ENCODE data around the gene PTPRK. TPM values are rescaled to one million over a fixed set of nuclear protein-coding genes. Genes with fewer than 3 reads are reported as not detected.

PTPRK gene
- total RNA-seq, 1 experiment from 2014 or later: 265 TPM

GRCh38 chr6:128310451-128310850 is 209.9 kb downstream of the PTPRK start:
- intact Hi-C loops (cut with micrococcal nuclease; ENCODE audit: unreplicated experiment): no loop called here
- Mint-ChIP-seq H3K27me3 (ENCODE audit: unreplicated experiment) (no peaks in the 10 kb centered on the region), H3K9me3 (ENCODE audit: low read depth, unreplicated experiment) (no peaks in the 10 kb centered on the region), H3K27ac (ENCODE audit: unreplicated experiment) (peak overlapping the region; percentile 34), H3K4me3 (ENCODE audit: low read depth, unreplicated experiment) (no peak overlapping the region), H3K36me3 (ENCODE audit: insufficient read depth, unreplicated experiment) (peaks cover 6% of the 10 kb centered on the region), H3K4me1 (ENCODE audit: low read depth, unreplicated experiment) (peaks cover 83% of the 10 kb centered on the region)
- TF ChIP-seq CTCF (IDR thresholded peaks at IDR 0.05; ENCODE audit: unreplicated experiment): no peak
- CTCF ChIA-PET: interaction anchor here (1.2 kb wide), 1 partner anchor 18 kb away, joined by 6 read pairs; no protein-coding TSS in a partner anchor
- DNase-seq: no peak
- BruUV-seq (replicated peaks): no TSS peak

- no TSS peak for BruUV-seq (replicated peaks)
- H3K27me3 Mint-ChIP-seq (ENCODE audit: unreplicated experiment): no peaks in the 10 kb centered on the region
- no peak overlapping the region for H3K27ac Mint-ChIP-seq (ENCODE audit: unreplicated experiment)
- H3K36me3 Mint-ChIP-seq (ENCODE audit: insufficient read depth, unreplicated experiment): peaks cover 13% of the 10 kb centered on the region
- no peaks in the 10 kb centered on the region for H3K9me3 Mint-ChIP-seq (ENCODE audit: low read depth, unreplicated experiment)
- no peak for DNase-seq
- TF ChIP-seq CTCF (IDR thresholded peaks at IDR 0.05; ENCODE audit: unreplicated experiment): no peak
- H3K4me3 Mint-ChIP-seq (ENCODE audit: low read depth, unreplicated experiment): no peak overlapping the region
- intact Hi-C loops (cut with micrococcal nuclease; ENCODE audit: unreplicated experiment): loop anchor here (5.0 kb wide), 1 partner anchor 70 kb away; no protein-coding TSS in a partner anchor
- CTCF ChIA-PET: interaction anchor here (1.0 kb wide), 1 partner anchor 30 kb away, joined by 4 read pairs; no protein-coding TSS in a partner anchor
- peaks cover 76% of the 10 kb centered on the region for H3K4me1 Mint-ChIP-seq (ENCODE audit: low read depth, unreplicated experiment)
These were observed 212.7 kb downstream of the PTPRK start for GRCh38 chr6:128307671-128308070.

GRCh38 chr6:128305976-128306375 is 214.4 kb downstream of the PTPRK start:
- CTCF ChIA-PET: no interaction called here
- H3K9me3 Mint-ChIP-seq (ENCODE audit: low read depth, unreplicated experiment): no peaks in the 10 kb centered on the region
- no peak for DNase-seq
- H3K4me3 Mint-ChIP-seq (ENCODE audit: low read depth, unreplicated experiment): no peak overlapping the region
- peak overlapping the region; percentile 28 for H3K27ac Mint-ChIP-seq (ENCODE audit: unreplicated experiment)
- H3K27me3 Mint-ChIP-seq (ENCODE audit: unreplicated experiment): no peaks in the 10 kb centered on the region
- peaks cover 8% of the 10 kb centered on the region for H3K36me3 Mint-ChIP-seq (ENCODE audit: insufficient read depth, unreplicated experiment)
- TF ChIP-seq CTCF (IDR thresholded peaks at IDR 0.05; ENCODE audit: unreplicated experiment): no peak
- peaks cover 69% of the 10 kb centered on the region for H3K4me1 Mint-ChIP-seq (ENCODE audit: low read depth, unreplicated experiment)
- intact Hi-C loops (cut with micrococcal nuclease; ENCODE audit: unreplicated experiment): loop anchor here (5.0 kb wide), 1 partner anchor 69 kb away; no protein-coding TSS in a partner anchor
- BruUV-seq (replicated peaks): no TSS peak

GRCh38 chr6:128305228-128305627 is 215.2 kb downstream of the PTPRK start:
- H3K4me1 Mint-ChIP-seq (ENCODE audit: low read depth, unreplicated experiment): peaks cover 61% of the 10 kb centered on the region
- intact Hi-C loops (cut with micrococcal nuclease; ENCODE audit: unreplicated experiment): loop anchor here (5.0 kb wide), 1 partner anchor 68 kb away; no protein-coding TSS in a partner anchor
- H3K36me3 Mint-ChIP-seq (ENCODE audit: insufficient read depth, unreplicated experiment): peaks cover 8% of the 10 kb centered on the region
- no TSS peak for BruUV-seq (replicated peaks)
- no peak overlapping the region for H3K4me3 Mint-ChIP-seq (ENCODE audit: low read depth, unreplicated experiment)
- H3K27me3 Mint-ChIP-seq (ENCODE audit: unreplicated experiment): no peaks in the 10 kb centered on the region
- no peak for TF ChIP-seq CTCF (IDR thresholded peaks at IDR 0.05; ENCODE audit: unreplicated experiment)
- no peak for DNase-seq
- H3K9me3 Mint-ChIP-seq (ENCODE audit: low read depth, unreplicated experiment): no peaks in the 10 kb centered on the region
- peak overlapping the region; percentile 28 for H3K27ac Mint-ChIP-seq (ENCODE audit: unreplicated experiment)
- CTCF ChIA-PET: no interaction called here
